T-helper 2 cell (primary cell): Measurements from ENCODE around the gene OOSP4B.
"Not testable (repeated sequence)": the region's sequence is repeated elsewhere in the genome, so short reads cannot be mapped to it uniquely, and the experiment has no call there.

ENCODE experiments used
- DNase-seq, 5 experiments: peaks; one replicate each; pipeline versions ENCODE4 v3.0.0 to v3.0.0-alpha.2; 2012 to 2022
- total RNA-seq, 2 donors: gene quantifications; one replicate each; lab custom pipeline; 2026; lab: John Stamatoyannopoulos, UW

Gene OOSP4B
- total RNA-seq = 0 reads per million in 2 donors

- DNase-seq = no peak
These were observed at the start of gene OOSP4B for GRCh38 chr11:60016881-60017280. Gene OOSP4B, plus strand, starts transcription at chr11:60017181.

- no peak for DNase-seq
These were observed 49.1 kb upstream of the OOSP4B start for GRCh38 chr11:59967677-59968394.

- DNase-seq = no peak
These were observed 48.6 kb upstream of the OOSP4B start for GRCh38 chr11:59968395-59968783.

GRCh38 chr11:59973097-59973496 is 43.9 kb upstream of the OOSP4B start:
- no peak for DNase-seq

- no peak for DNase-seq
These were observed 35.7 kb upstream of the OOSP4B start for GRCh38 chr11:59981106-59981770.

GRCh38 chr11:59982037-59982436 is 34.9 kb upstream of the OOSP4B start:
- not testable (repeated sequence) for DNase-seq

GRCh38 chr11:59983212-59983611 is 33.8 kb upstream of the OOSP4B start:
- no peak for DNase-seq

GRCh38 chr11:59984368-59984767 is 32.6 kb upstream of the OOSP4B start:
- DNase-seq = no peak

GRCh38 chr11:59990421-59990820 is 26.6 kb upstream of the OOSP4B start:
- no peak for DNase-seq

GRCh38 chr11:59992425-59992824 is 24.6 kb upstream of the OOSP4B start:
- DNase-seq = no peak

GRCh38 chr11:59997800-59998199 is 19.2 kb upstream of the OOSP4B start:
- no peak for DNase-seq

GRCh38 chr11:59999691-60000090 is 17.3 kb upstream of the OOSP4B start:
- no peak for DNase-seq

GRCh38 chr11:60003729-60004128 is 13.3 kb upstream of the OOSP4B start:
- DNase-seq = no peak

- no peak for DNase-seq
These were observed 11.6 kb upstream of the OOSP4B start for GRCh38 chr11:60005360-60005759.

- DNase-seq = no peak
These were observed 1.1 kb downstream of the OOSP4B start for GRCh38 chr11:60018058-60018457.

- not testable (repeated sequence) for DNase-seq
These were observed 3.4 kb downstream of the OOSP4B start for GRCh38 chr11:60020376-60020775.

GRCh38 chr11:60029015-60029632 is 12.1 kb downstream of the OOSP4B start:
- DNase-seq = no peak

- DNase-seq = no peak
These were observed 23.1 kb downstream of the OOSP4B start, which contains the start of gene OOSP2 for GRCh38 chr11:60040109-60040508. Gene OOSP2, plus strand, starts transcription at chr11:60040409. Its CDS starts 51 bp downstream, at chr11:60040460.

GRCh38 chr11:60050422-60050821 is 33.4 kb downstream of the OOSP4B start:
- not testable (repeated sequence) for DNase-seq

GRCh38 chr11:60050839-60051238 is 33.9 kb downstream of the OOSP4B start:
- DNase-seq = not testable (repeated sequence)

- DNase-seq = no peak
These were observed 39.5 kb downstream of the OOSP4B start, which contains the start of gene MS4A3 for GRCh38 chr11:60056349-60056969. Gene MS4A3, plus strand, starts transcription at chr11:60056665. Its CDS starts 4,496 bp downstream, at chr11:60061161.

GRCh38 chr11:60059052-60059451 is 42.1 kb downstream of the OOSP4B start:
- peak in 1 of 5 experiments; percentile 2 for DNase-seq
